Measurements from ENCODE around the gene SYT1. TPM values are rescaled to one million over a fixed set of nuclear protein-coding genes. Genes with fewer than 3 reads are reported as not detected.

The SYT1 gene
- total and polyA plus RNA-seq, 9 donors = 0.45 to 18.3 (median 9.7) TPM

DNA sequence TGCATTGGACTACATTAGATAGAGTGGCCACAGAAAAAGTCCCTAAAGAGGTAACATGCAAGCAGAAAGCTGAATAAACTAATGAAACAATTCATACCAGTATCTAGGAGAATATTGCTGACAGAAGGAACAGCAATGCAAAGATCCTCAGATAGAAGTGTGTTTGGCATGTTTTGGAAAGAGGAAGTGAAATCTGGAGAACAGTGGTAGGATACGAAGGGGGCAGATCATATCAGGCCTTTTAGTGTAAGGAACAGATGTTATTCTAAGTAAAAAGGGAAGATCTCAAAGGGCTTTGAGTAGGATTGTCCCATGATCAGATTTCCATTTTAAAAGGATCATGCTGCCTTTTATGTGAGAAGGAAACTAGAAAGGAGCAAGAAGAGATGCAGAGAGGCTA, 483.3 kb downstream of the SYT1 start:
- Histone ChIP-seq H3K9me3 (no peaks in the 10 kb centered on the region), H3K4me1 (ENCODE audit: insufficient read depth) (no peaks in the 10 kb centered on the region), H3K27ac (no peak overlapping the region), H3K36me3 (no peaks in the 10 kb centered on the region), H3K4me3 (no peak overlapping the region), H3K27me3 (no peaks in the 10 kb centered on the region)
- DNase-seq = no peak
- intact Hi-C loops (cut with DNase I) = no loop called here
- 68 to 85% (median 79%) methylated on average over 1 of the region's 1 CpG for WGBS, 3 donors
- TF ChIP-seq, protein P1, sequence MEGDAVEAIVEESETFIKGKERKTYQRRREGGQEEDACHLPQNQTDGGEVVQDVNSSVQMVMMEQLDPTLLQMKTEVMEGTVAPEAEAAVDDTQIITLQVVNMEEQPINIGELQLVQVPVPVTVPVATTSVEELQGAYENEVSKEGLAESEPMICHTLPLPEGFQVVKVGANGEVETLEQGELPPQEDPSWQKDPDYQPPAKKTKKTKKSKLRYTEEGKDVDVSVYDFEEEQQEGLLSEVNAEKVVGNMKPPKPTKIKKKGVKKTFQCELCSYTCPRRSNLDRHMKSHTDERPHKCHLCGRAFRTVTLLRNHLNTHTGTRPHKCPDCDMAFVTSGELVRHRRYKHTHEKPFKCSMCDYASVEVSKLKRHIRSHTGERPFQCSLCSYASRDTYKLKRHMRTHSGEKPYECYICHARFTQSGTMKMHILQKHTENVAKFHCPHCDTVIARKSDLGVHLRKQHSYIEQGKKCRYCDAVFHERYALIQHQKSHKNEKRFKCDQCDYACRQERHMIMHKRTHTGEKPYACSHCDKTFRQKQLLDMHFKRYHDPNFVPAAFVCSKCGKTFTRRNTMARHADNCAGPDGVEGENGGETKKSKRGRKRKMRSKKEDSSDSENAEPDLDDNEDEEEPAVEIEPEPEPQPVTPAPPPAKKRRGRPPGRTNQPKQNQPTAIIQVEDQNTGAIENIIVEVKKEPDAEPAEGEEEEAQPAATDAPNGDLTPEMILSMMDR (IDR thresholded peaks at IDR 0.05) = no peak
- TF ChIP-seq EP300 (IDR thresholded peaks at IDR 0.05) = no peak
- no peak for TF ChIP-seq POLR2A (IDR thresholded peaks at IDR 0.05)

- no peaks in the 10 kb centered on the region for H3K27me3 ChIP-seq
- no peaks in the 10 kb centered on the region for H3K9me3 ChIP-seq
- no peak overlapping the region for H3K4me3 ChIP-seq
- no peak overlapping the region for H3K27ac ChIP-seq
- DNase-seq = no peak
- H3K36me3 ChIP-seq = no peaks in the 10 kb centered on the region
- TF ChIP-seq, protein P1 (IDR thresholded peaks at IDR 0.05) = no peak
- no peak for TF ChIP-seq EP300 (IDR thresholded peaks at IDR 0.05)
- TF ChIP-seq POLR2A (IDR thresholded peaks at IDR 0.05) = no peak
- WGBS, 3 donors = 66 to 70% (median 69%) methylated on average over 3 of the region's 3 CpGs
- H3K4me1 ChIP-seq (ENCODE audit: insufficient read depth) = no peaks in the 10 kb centered on the region
- intact Hi-C loops (cut with DNase I) = no loop called here
These were observed 486.7 kb downstream of the SYT1 start for GRCh38 chr12:79351251-79351650.

- 89 to 100% (median 91%) methylated on average over 1 of the region's 1 CpG for WGBS, 3 donors
- DNase-seq = no peak
- no peak overlapping the region for H3K27ac ChIP-seq
- no peaks in the 10 kb centered on the region for H3K36me3 ChIP-seq
- H3K4me1 ChIP-seq (ENCODE audit: insufficient read depth) = no peaks in the 10 kb centered on the region
- TF ChIP-seq, protein P1 (IDR thresholded peaks at IDR 0.05) = no peak
- TF ChIP-seq EP300 (IDR thresholded peaks at IDR 0.05) (no peak), POLR2A (IDR thresholded peaks at IDR 0.05) (no peak)
- no peaks in the 10 kb centered on the region for H3K27me3 ChIP-seq
- no peak overlapping the region for H3K4me3 ChIP-seq
- H3K9me3 ChIP-seq = no peaks in the 10 kb centered on the region
- intact Hi-C loops (cut with DNase I) = no loop called here
These were observed 491.6 kb downstream of the SYT1 start for GRCh38 chr12:79356216-79356615.

DNA sequence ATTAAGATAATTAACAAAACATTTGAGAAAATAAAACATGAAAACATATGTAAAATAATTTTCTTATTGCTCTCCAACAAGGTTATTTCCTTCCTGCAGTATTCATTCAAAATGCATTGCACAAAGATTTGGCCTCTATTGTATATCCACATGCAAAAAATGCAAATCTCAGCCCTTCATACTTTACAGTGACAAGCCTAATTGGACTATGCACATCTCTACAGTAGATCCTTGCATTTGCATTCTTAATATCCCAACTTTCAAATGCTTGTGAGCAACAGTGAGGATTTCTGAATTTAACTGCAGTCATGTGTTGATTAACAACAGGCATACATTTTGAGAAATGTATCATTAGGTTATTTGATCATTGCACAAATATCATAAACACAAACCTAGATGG, 492.5 kb downstream of the SYT1 start:
- intact Hi-C loops (cut with DNase I) = no loop called here
- TF ChIP-seq EP300 (IDR thresholded peaks at IDR 0.05) (no peak), POLR2A (IDR thresholded peaks at IDR 0.05) (no peak)
- TF ChIP-seq, protein P1 (IDR thresholded peaks at IDR 0.05) = no peak
- Histone ChIP-seq H3K4me3 (no peak overlapping the region), H3K9me3 (no peaks in the 10 kb centered on the region), H3K27ac (no peak overlapping the region), H3K27me3 (no peaks in the 10 kb centered on the region), H3K36me3 (no peaks in the 10 kb centered on the region), H3K4me1 (ENCODE audit: insufficient read depth) (no peaks in the 10 kb centered on the region)
- DNase-seq = no peak
